Measurements from ENCODE around the gene PRKD2. TPM values are rescaled to one million over a fixed set of nuclear protein-coding genes. Genes with fewer than 3 reads are reported as not detected.

The PRKD2 gene
- total and polyA plus RNA-seq, 2 donors, result 20.0 to 109 TPM

DNA sequence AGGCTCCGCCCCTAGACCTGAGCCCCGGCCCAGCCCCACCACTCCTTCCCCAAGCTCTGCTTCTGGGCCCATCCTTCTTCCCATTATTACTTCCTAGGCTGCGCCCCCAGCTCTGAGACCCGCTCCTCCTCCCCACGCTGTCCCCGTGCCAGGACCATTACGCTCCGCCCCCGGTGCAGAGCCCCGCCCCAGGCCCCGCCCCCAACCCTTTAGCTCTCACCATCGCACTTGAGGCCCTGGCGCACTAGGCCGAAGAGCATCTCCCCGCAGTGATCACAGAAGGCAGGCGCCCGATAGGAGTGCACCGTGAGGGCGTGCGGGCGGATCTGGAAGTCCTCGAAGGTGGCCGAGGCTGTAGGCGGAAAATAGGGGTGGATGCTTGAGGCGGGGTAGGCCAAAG, 6.2 kb downstream of the PRKD2 start:
- no peak overlapping the region for H3K27ac ChIP-seq (ENCODE audit: low read depth in 1 of 2, low read length in 1 of 2)

GRCh38 chr19:46704379-46705076, 12.4 kb downstream of the PRKD2 start:
- H3K4me1 ChIP-seq (ENCODE audit: control insufficient read depth in 2 of 2, insufficient read depth in 2 of 2, low read length in 2 of 2), result no peaks in the 10 kb centered on the region
- no peaks in the 10 kb centered on the region for H3K27me3 ChIP-seq (ENCODE audit: control insufficient read depth in 2 of 2, insufficient read depth in 1 of 2, low read length in 1 of 2)
- WGBS, result 47% methylated on average over 21 of the region's 21 CpGs
- peaks cover 79 to 83% of the 10 kb centered on the region in 2 donors for H3K36me3 ChIP-seq (ENCODE audit: control insufficient read depth in 2 of 2, insufficient read depth in 2 of 2, low read length in 1 of 2)
- peak in 5 of 9 donors; percentile 46 to 81 (median 66) for DNase-seq (ENCODE audit: low read depth in 6 of 9, low spot score in 9 of 9)
- no peaks in the 10 kb centered on the region for H3K9me3 ChIP-seq (ENCODE audit: control insufficient read depth in 2 of 2, insufficient read depth in 1 of 2, low read length in 1 of 2)
- no peak overlapping the region for H3K27ac ChIP-seq (ENCODE audit: low read depth in 1 of 2, low read length in 1 of 2)
- no peak overlapping the region for H3K4me3 ChIP-seq (ENCODE audit: low read length in 2 of 2)

More for the DNA sequence above, 6.2 kb downstream of the PRKD2 start:
- no peak overlapping the region for H3K4me3 ChIP-seq (ENCODE audit: low read length in 2 of 2)
- WGBS, result 96% methylated on average over 25 of the region's 25 CpGs
- H3K4me1 ChIP-seq (ENCODE audit: control insufficient read depth in 2 of 2, insufficient read depth in 2 of 2, low read length in 2 of 2), result peaks cover 3 to 14% of the 10 kb centered on the region in 2 donors
- no peak for DNase-seq (ENCODE audit: low read depth in 6 of 9, low spot score in 9 of 9)
- peaks cover 49 to 59% of the 10 kb centered on the region in 2 donors for H3K36me3 ChIP-seq (ENCODE audit: control insufficient read depth in 2 of 2, insufficient read depth in 2 of 2, low read length in 1 of 2)
- no peaks in the 10 kb centered on the region for H3K27me3 ChIP-seq (ENCODE audit: control insufficient read depth in 2 of 2, insufficient read depth in 1 of 2, low read length in 1 of 2)
- no peaks in the 10 kb centered on the region for H3K9me3 ChIP-seq (ENCODE audit: control insufficient read depth in 2 of 2, insufficient read depth in 1 of 2, low read length in 1 of 2)

- H3K4me3 ChIP-seq (ENCODE audit: low read length in 2 of 2), result no peak overlapping the region
- H3K4me1 ChIP-seq (ENCODE audit: control insufficient read depth in 2 of 2, insufficient read depth in 2 of 2, low read length in 2 of 2), result no peaks in the 10 kb centered on the region
- H3K27me3 ChIP-seq (ENCODE audit: control insufficient read depth in 2 of 2, insufficient read depth in 1 of 2, low read length in 1 of 2), result no peaks in the 10 kb centered on the region
- H3K27ac ChIP-seq (ENCODE audit: low read depth in 1 of 2, low read length in 1 of 2), result no peak overlapping the region
- 97% methylated on average over 13 of the region's 13 CpGs for WGBS
- DNase-seq (ENCODE audit: low read depth in 6 of 9, low spot score in 9 of 9), result no peak
- H3K9me3 ChIP-seq (ENCODE audit: control insufficient read depth in 2 of 2, insufficient read depth in 1 of 2, low read length in 1 of 2), result no peaks in the 10 kb centered on the region
- peaks cover 82 to 88% of the 10 kb centered on the region in 2 donors for H3K36me3 ChIP-seq (ENCODE audit: control insufficient read depth in 2 of 2, insufficient read depth in 2 of 2, low read length in 1 of 2)
Measured at GRCh38 chr19:46700704-46701103, 16.2 kb downstream of the PRKD2 start.

DNA sequence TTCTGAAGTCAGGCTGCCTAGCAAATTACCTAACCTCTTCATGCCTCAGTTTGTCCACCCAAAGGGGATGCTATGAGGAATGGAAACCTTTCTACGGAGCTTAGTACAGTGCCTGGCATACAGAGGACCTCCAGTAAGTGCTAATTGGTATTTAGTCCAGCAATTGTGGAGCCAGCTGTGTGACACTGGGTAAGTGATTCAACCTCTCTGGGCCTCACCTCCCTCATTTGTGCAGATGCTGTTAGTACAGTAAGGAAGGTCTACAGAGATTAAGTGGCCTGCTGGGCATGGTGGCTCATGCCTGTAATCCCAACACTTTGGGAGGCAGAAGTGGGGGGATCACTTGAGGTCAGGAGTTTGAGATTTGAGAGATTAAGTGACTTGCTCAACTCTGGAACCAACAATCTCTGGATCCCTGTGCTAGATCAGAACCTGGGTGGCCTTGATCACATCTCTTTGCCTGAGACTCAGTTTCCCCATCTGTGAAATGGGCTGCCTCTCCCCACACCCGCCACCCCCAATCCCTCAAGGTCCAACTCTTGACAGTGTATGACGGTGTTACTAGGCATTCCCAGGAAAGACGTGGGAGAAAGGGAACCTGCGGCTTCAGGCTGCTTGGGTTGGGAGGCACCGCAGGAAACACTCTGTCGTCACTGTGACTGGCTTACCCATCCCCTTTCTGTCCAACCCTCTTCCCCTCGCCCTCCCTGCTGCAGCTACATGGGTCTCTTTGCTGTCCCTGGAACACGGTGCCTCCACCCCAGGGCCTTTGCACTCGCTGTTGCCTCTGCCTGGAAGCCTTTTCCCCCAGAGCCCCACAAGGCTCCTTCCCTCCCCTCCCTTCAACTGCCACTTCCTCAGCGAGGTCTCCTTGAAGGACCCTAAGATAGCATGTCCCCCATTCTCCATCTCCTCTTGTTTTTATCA, 18.3 kb downstream of the PRKD2 start:
- no peaks in the 10 kb centered on the region for H3K9me3 ChIP-seq (ENCODE audit: control insufficient read depth in 2 of 2, insufficient read depth in 1 of 2, low read length in 1 of 2)
- WGBS, result 98% methylated on average over 11 of the region's 11 CpGs
- H3K4me1 ChIP-seq (ENCODE audit: control insufficient read depth in 2 of 2, insufficient read depth in 2 of 2, low read length in 2 of 2), result no peaks in the 10 kb centered on the region
- H3K4me3 ChIP-seq (ENCODE audit: low read length in 2 of 2), result no peak overlapping the region
- H3K27me3 ChIP-seq (ENCODE audit: control insufficient read depth in 2 of 2, insufficient read depth in 1 of 2, low read length in 1 of 2), result no peaks in the 10 kb centered on the region
- DNase-seq (ENCODE audit: low read depth in 6 of 9, low spot score in 9 of 9), result no peak
- H3K27ac ChIP-seq (ENCODE audit: low read depth in 1 of 2, low read length in 1 of 2), result no peak overlapping the region
- peaks cover 93 to 94% of the 10 kb centered on the region in 2 donors for H3K36me3 ChIP-seq (ENCODE audit: control insufficient read depth in 2 of 2, insufficient read depth in 2 of 2, low read length in 1 of 2)

- Histone ChIP-seq H3K27ac (ENCODE audit: low read depth in 1 of 2, low read length in 1 of 2) (no peak overlapping the region), H3K9me3 (ENCODE audit: control insufficient read depth in 2 of 2, insufficient read depth in 1 of 2, low read length in 1 of 2) (no peaks in the 10 kb centered on the region), H3K4me3 (ENCODE audit: low read length in 2 of 2) (no peak overlapping the region), H3K27me3 (ENCODE audit: control insufficient read depth in 2 of 2, insufficient read depth in 1 of 2, low read length in 1 of 2) (no peaks in the 10 kb centered on the region), H3K36me3 (ENCODE audit: control insufficient read depth in 2 of 2, insufficient read depth in 2 of 2, low read length in 1 of 2) (peaks cover 95 to 97% of the 10 kb centered on the region in 2 donors), H3K4me1 (ENCODE audit: control insufficient read depth in 2 of 2, insufficient read depth in 2 of 2, low read length in 2 of 2) (no peaks in the 10 kb centered on the region)
- WGBS, result 94% methylated on average over 39 of the region's 39 CpGs
- peak in 3 of 9 donors; percentile 38 to 53 (median 42) for DNase-seq (ENCODE audit: low read depth in 6 of 9, low spot score in 9 of 9)
Measured at GRCh38 chr19:46697204-46697960, 19.5 kb downstream of the PRKD2 start.

DNA sequence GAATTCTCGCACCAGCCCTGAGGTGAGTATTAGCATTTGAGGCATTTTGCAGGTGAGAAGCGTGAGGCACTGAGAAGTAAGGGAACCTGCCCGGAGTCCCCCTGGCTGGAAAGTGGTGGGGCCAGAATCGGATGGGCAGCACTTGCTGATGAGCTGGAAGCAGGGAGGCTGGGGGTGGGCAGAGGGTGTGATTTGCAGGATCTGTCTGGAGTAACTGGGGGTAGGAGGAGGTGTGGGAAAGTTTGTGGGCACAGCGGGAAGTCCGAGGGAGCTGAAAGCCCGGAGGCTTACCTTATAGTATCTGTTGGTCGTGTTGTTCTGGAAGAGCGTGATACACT, 20.1 kb downstream of the PRKD2 start:
- no peak overlapping the region for H3K4me3 ChIP-seq (ENCODE audit: low read length in 2 of 2)
- WGBS, result 96% methylated on average over 9 of the region's 9 CpGs

DNA sequence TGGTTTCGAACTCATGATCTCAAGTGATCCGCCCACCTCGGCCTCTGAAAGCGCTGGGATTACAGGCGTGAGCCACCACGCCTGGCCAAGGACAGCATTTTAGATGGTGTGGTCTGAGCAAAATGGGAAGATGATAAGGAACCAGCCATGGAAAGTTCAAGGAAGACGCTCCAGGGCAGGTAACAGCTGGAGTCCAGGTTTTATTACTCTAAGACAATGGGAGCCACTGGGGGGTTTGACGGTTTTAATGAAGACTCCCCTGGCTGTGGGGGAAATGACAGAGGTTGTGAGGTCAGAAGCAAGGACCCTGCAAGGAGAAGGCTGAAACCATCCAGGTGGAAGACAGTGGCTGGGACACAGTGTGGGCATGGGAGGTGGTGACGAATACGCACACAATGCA, 20.9 kb downstream of the PRKD2 start:
- H3K4me1 ChIP-seq (ENCODE audit: control insufficient read depth in 2 of 2, insufficient read depth in 2 of 2, low read length in 2 of 2), result no peaks in the 10 kb centered on the region
- 98% methylated on average over 10 of the region's 10 CpGs for WGBS
- H3K36me3 ChIP-seq (ENCODE audit: control insufficient read depth in 2 of 2, insufficient read depth in 2 of 2, low read length in 1 of 2), result peaks cover 95 to 98% of the 10 kb centered on the region in 2 donors
- no peaks in the 10 kb centered on the region for H3K27me3 ChIP-seq (ENCODE audit: control insufficient read depth in 2 of 2, insufficient read depth in 1 of 2, low read length in 1 of 2)
- no peak for DNase-seq (ENCODE audit: low read depth in 6 of 9, low spot score in 9 of 9)
- no peak overlapping the region for H3K27ac ChIP-seq (ENCODE audit: low read depth in 1 of 2, low read length in 1 of 2)
- no peak overlapping the region for H3K4me3 ChIP-seq (ENCODE audit: low read length in 2 of 2)
- H3K9me3 ChIP-seq (ENCODE audit: control insufficient read depth in 2 of 2, insufficient read depth in 1 of 2, low read length in 1 of 2), result no peaks in the 10 kb centered on the region

More for the DNA sequence above, 20.1 kb downstream of the PRKD2 start:
- Histone ChIP-seq H3K4me1 (ENCODE audit: control insufficient read depth in 2 of 2, insufficient read depth in 2 of 2, low read length in 2 of 2) (no peaks in the 10 kb centered on the region), H3K27ac (ENCODE audit: low read depth in 1 of 2, low read length in 1 of 2) (no peak overlapping the region), H3K27me3 (ENCODE audit: control insufficient read depth in 2 of 2, insufficient read depth in 1 of 2, low read length in 1 of 2) (no peaks in the 10 kb centered on the region), H3K9me3 (ENCODE audit: control insufficient read depth in 2 of 2, insufficient read depth in 1 of 2, low read length in 1 of 2) (no peaks in the 10 kb centered on the region), H3K36me3 (ENCODE audit: control insufficient read depth in 2 of 2, insufficient read depth in 2 of 2, low read length in 1 of 2) (peaks cover 95 to 98% of the 10 kb centered on the region in 2 donors)
- no peak for DNase-seq (ENCODE audit: low read depth in 6 of 9, low spot score in 9 of 9)

GRCh38 chr19:46693760-46694159, 23.2 kb downstream of the PRKD2 start:
- no peak overlapping the region for H3K27ac ChIP-seq (ENCODE audit: low read depth in 1 of 2, low read length in 1 of 2)
- no peak for DNase-seq (ENCODE audit: low read depth in 6 of 9, low spot score in 9 of 9)

More at GRCh38 chr19:46693760-46694159, 23.2 kb downstream of the PRKD2 start:
- H3K9me3 ChIP-seq (ENCODE audit: control insufficient read depth in 2 of 2, insufficient read depth in 1 of 2, low read length in 1 of 2), result no peaks in the 10 kb centered on the region
- H3K27me3 ChIP-seq (ENCODE audit: control insufficient read depth in 2 of 2, insufficient read depth in 1 of 2, low read length in 1 of 2), result no peaks in the 10 kb centered on the region
- H3K4me1 ChIP-seq (ENCODE audit: control insufficient read depth in 2 of 2, insufficient read depth in 2 of 2, low read length in 2 of 2), result no peaks in the 10 kb centered on the region
- H3K4me3 ChIP-seq (ENCODE audit: low read length in 2 of 2), result no peak overlapping the region
- H3K36me3 ChIP-seq (ENCODE audit: control insufficient read depth in 2 of 2, insufficient read depth in 2 of 2, low read length in 1 of 2), result peaks cover 94 to 98% of the 10 kb centered on the region in 2 donors
- WGBS, result 99% methylated on average over 22 of the region's 22 CpGs
